ENCODE measurements around the gene TERT. TPM values are rescaled to one million over a fixed set of nuclear protein-coding genes. Genes with fewer than 3 reads are reported as not detected.

The TERT gene
- total RNA-seq, 1 donor from 2014 or later: not detected

DNA sequence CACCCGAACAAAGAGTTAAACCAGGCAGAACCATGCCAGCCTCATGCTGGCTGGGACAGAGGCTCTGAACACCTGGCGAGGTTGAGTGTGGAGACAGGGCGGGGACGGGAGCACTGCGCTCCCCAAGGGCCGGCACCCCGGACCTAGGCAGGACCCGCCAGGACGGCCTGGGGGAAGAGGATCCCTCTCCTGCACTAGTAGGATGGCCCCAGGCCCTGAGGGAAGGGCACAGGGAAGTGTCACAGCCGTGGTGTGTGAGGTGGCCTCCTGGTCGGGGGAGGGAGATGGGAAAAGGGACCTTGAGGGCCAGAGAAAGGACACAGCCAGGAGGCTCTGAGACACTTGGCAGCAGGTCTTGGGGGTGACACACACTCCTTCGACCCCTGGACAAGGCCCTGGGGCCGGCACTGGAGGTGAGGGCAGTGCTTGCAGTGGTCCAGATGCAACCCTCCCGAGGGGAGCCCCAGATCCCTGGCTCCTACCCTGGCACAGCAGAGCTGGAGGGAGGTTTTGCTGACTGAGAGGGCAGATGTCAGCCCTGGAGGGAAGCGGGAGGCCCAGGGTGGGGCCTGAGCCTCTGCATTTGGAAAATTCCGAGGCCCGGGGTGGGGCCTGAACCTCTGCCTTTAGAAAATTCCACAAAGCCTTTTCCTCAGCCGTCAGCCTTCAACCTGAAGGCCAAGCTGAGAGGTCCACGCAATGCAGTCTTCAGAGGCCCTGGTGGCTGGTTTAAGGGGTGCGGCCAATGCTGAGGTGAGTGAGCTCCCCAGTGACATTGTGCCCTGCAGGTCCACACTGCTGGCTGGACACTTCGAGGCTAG, 24.8 kb upstream of the TERT start:
- Histone ChIP-seq H3K27ac (no peak overlapping the region), H3K9me3 (no peaks in the 10 kb centered on the region), H3K4me3 (no peak overlapping the region), H3K4me1 (no peaks in the 10 kb centered on the region), H3K27me3 (no peaks in the 10 kb centered on the region), H3K36me3 (peaks cover 69 to 75% of the 10 kb centered on the region in 2 donors)
- intact Hi-C loops (cut with DNase I): no loop called here
- TF ChIP-seq, protein P1, sequence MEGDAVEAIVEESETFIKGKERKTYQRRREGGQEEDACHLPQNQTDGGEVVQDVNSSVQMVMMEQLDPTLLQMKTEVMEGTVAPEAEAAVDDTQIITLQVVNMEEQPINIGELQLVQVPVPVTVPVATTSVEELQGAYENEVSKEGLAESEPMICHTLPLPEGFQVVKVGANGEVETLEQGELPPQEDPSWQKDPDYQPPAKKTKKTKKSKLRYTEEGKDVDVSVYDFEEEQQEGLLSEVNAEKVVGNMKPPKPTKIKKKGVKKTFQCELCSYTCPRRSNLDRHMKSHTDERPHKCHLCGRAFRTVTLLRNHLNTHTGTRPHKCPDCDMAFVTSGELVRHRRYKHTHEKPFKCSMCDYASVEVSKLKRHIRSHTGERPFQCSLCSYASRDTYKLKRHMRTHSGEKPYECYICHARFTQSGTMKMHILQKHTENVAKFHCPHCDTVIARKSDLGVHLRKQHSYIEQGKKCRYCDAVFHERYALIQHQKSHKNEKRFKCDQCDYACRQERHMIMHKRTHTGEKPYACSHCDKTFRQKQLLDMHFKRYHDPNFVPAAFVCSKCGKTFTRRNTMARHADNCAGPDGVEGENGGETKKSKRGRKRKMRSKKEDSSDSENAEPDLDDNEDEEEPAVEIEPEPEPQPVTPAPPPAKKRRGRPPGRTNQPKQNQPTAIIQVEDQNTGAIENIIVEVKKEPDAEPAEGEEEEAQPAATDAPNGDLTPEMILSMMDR (IDR thresholded peaks at IDR 0.05): no peak
- peak in 1 of 2 donors; percentile 45 for DNase-seq (ENCODE audit: low spot score in 2 of 2)

DNA sequence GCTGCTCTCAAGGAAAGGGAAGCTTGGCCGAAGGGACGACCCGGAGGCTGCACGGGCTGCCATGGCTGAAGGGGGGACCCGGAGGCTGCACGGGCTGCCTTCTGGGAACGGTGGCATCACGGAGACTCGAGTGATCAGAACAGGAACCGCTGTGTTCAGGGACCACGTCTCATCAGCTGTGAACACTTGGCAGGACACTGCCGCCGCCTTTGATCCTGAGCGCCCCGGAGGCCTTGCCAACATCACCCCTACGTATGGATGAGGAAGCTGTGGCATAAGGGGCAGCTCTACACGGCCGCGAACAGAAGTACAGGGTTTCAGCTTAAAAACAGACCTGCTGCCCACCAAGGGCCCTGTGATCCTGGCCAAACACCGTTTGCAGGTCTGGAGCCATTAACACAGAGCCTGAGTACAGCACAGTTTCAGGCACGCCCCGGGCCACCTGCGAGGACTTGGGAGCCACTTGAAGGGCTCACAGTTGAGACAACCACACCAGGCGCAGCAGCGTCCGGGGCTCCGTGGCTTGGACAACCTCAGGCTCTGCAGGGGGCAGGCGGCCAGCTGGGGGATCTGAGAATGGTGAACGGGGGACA, 23.9 kb upstream of the TERT start:
- TF ChIP-seq, protein P1 (IDR thresholded peaks at IDR 0.05): no peak
- Histone ChIP-seq H3K27me3 (no peaks in the 10 kb centered on the region), H3K27ac (no peak overlapping the region), H3K9me3 (no peaks in the 10 kb centered on the region), H3K4me3 (no peak overlapping the region), H3K36me3 (peaks cover 60 to 66% of the 10 kb centered on the region in 2 donors), H3K4me1 (no peaks in the 10 kb centered on the region)
- DNase-seq (ENCODE audit: low spot score in 2 of 2): peak in 1 of 2 donors; percentile 57
- intact Hi-C loops (cut with DNase I): no loop called here

DNA sequence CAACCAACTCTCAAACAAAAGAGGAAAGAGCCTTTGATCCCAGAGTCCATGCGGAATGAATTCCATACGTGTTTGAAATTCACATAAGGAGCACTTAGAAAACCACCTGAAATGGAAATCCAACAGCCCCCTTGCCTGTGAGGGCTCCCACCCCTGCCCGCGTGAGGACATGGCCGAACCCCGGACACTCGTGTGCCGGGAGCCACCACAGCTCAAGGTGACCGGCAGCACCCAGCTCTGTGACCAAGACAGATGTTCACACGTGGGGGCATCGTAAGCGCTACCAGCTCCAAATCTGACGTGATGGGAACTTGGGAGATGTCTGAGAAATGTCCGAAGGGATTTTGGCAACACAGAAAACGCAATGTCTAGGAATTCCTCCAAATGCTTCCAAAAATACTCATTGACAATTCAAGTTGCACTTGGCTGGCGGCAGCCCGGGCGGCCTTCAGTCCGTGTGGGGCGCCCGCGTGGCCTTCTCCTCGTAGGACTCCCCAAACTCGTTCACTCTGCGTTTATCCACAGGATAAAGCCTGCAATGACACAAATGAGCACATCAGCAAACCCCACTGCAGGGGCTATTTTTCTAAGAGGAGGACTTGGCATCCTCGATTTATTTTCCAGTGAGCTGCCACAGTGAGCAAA, 23.2 kb upstream of the TERT start:
- TF ChIP-seq, protein P1 (IDR thresholded peaks at IDR 0.05): no peak
- intact Hi-C loops (cut with DNase I): no loop called here
- Histone ChIP-seq H3K27me3 (no peaks in the 10 kb centered on the region), H3K36me3 (peaks cover 53 to 60% of the 10 kb centered on the region in 2 donors), H3K4me1 (no peaks in the 10 kb centered on the region), H3K4me3 (no peak overlapping the region), H3K27ac (no peak overlapping the region), H3K9me3 (no peaks in the 10 kb centered on the region)
- peak in 1 of 2 donors; percentile 52 for DNase-seq (ENCODE audit: low spot score in 2 of 2)

DNA sequence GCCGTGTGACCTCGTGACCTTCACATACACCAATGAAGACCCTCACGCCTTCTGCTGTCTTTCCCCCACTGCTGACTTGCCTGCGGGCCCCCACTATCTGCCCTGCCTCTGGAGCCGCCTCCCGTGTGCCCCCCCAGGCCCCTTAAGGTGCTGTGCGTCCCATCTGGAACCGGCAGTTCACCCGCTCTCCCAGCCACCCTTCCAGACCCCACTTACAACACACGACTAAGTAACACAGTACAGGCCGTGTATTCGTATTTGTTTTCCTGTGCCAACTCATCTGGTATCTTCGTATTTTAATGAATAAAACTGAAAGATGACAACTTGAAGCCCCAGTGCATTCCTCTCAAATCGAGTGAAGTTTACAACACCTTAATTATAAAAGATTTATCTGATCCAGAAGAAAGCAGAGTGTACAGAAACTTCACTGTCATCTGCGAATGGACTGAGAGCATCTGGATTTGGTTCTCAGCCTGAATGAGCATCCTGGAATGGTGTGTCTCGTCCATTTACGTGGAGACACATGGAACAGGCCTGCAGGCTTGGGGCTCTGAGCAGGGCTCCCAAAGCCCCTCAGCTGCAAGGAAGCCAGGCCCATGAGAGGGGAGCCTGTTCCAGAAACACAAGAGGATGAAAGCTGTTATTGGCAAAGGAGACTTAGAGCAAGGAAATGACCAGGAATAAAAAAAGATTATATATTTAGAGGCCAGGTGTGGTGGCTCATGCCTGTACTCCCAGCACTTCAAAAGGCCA, 21.9 kb upstream of the TERT start:
- H3K4me1 ChIP-seq: no peaks in the 10 kb centered on the region
- H3K9me3 ChIP-seq: no peaks in the 10 kb centered on the region
- no peaks in the 10 kb centered on the region for H3K27me3 ChIP-seq
- no peak overlapping the region for H3K27ac ChIP-seq
- no peak overlapping the region for H3K4me3 ChIP-seq
- intact Hi-C loops (cut with DNase I): no loop called here
- TF ChIP-seq, protein P1 (IDR thresholded peaks at IDR 0.05): no peak
- DNase-seq (ENCODE audit: low spot score in 2 of 2): peak in 1 of 2 donors; percentile 19
- peaks cover 40 to 48% of the 10 kb centered on the region in 2 donors for H3K36me3 ChIP-seq
